IPS-18c (cell line): Measurements from ENCODE around the gene C10orf71.

Experiments used
- H3K4me3 ChIP-seq: 2 replicates; pipeline ENCODE4 v1.7.0; 2013; ENCODE audit warnings: low read depth, mild to moderate bottlenecking, low read length, moderate library complexity; ENCODE audit not compliant: insufficient read depth
- H3K9me3 ChIP-seq: one replicate; pipeline ENCODE4 v1.6.1; 2013; ENCODE audit warnings: mild to moderate bottlenecking, low read length, moderate library complexity; ENCODE audit not compliant: control insufficient read depth, insufficient read depth

C10orf71 gene

DNA sequence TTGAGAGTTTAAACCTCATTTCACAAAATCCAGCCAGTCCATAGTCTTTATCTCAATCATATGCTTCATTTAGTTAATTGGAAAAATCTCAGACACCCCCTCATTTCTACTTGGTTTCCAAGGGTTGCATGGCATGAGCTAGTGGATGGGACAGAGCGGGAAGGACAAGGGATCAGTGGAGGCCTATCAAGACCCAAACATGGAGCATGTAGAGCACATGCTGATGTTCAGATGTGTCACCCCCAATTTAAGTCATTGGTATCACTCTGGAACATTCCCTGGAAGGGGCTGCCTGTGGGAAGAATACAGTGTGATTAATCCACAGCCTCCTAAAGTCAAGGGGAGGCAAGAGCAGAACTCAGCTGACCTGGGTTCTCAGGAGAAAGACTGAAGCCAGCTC lies 2.3 kb downstream of the C10orf71 start:
- peaks cover 2% of the 10 kb centered on the region for H3K9me3 ChIP-seq
- no peak overlapping the region for H3K4me3 ChIP-seq

DNA sequence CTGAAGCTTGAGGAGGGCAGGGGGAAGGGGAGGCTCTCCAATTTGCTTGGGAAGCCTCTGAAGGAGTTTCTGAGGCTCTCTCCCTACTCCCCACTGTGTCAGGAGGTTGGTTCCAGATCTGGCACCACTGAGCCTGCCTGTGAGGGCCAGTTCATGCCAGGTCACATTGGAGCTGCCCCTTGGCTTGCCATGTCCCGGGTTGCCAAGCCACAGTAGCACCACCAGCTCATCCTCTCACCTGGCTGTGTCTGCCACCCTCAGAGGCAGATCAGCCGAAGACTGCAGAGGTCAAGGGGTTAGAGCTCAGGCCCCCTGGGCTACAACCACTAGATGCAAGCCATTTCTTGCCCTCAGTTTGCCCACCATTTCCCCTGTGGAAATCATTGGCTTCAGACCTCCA lies 3.1 kb downstream of the C10orf71 start:
- Histone ChIP-seq H3K4me3 (no peak overlapping the region), H3K9me3 (peaks cover under 1% of the 10 kb centered on the region)

DNA sequence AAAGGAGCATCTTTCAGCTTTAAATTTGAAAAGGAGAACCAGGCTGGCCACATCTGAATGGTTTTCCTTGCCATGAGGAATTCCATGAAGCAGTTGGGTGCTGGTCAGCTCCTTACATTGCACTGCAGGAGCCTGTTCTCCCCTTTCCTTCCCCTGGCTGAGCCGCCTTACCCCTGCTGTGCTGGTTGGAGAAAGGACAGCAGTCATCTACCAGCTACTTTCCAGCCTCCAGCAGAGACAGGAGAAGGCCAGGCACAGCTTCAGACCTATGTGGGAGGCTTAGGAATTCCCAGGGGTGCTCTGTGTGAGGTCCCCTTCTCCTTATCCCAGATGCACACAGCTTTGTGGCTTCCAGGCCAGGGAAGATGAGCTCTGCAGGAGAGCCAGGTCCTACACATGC lies 4.7 kb downstream of the C10orf71 start:
- Histone ChIP-seq H3K9me3 (no peaks in the 10 kb centered on the region), H3K4me3 (no peak overlapping the region)

DNA sequence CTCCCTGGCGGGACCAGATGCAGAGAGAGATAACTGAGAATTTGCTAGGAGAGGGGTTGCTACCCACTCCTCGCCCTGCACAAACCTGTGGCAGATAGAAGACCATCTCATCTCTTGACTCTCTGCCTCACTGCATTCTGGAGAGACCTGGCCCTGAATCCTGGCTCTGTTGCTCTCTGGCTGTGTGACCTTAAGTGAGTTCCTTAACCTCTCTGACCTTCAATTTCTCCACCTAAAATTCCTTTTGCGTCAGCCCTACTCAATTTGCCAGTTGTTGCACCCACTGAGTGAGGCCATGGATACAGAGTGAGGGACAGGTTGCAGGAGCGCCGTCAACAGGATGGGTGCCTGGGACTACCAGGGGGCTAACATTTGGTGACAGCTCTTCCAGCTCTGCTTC lies 5.2 kb downstream of the C10orf71 start:
- H3K9me3 ChIP-seq: no peaks in the 10 kb centered on the region
- no peak overlapping the region for H3K4me3 ChIP-seq

DNA sequence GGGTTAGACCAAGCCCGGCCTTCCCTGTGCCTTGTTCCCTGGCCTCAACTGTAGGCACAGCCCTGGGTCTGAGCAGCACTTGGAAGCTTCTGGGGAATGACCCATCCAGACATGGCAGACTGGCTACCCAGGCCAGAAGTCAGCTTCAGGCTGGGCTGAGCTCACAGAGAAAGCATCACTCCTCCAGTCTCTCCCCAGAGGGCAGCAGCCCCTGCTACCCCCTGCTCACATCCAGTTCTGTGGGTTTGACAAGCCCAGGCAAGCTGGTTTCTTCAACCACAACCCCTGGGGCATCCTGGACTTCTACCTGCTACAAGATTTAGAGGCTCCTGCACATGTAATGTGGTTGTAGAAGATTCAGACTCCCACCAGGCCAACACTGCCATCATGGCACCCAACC lies 9.0 kb downstream of the C10orf71 start:
- no peak overlapping the region for H3K4me3 ChIP-seq

DNA sequence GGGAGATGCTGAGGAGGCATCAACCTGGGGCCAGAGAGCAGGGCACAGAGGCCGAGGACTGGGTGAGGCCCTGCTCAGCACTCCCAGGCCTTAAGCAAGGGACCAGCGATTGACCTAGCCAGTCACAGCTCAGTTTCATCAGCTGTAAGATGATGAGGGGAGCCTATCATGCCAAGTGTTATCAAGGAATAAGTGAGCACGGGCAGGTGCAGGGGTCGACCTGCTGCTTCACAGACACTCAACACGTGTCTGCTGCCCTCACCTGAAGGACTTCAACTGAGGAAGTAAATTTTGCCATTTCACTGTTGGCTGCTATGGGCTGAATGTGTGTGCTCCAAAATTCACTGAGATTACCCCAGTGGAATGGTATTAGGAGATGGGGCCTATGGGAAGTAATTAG lies 9.9 kb downstream of the C10orf71 start:
- Histone ChIP-seq H3K4me3 (no peak overlapping the region), H3K9me3 (no peaks in the 10 kb centered on the region)

More for the DNA sequence above, 9.0 kb downstream of the C10orf71 start:
- H3K9me3 ChIP-seq: no peaks in the 10 kb centered on the region

DNA sequence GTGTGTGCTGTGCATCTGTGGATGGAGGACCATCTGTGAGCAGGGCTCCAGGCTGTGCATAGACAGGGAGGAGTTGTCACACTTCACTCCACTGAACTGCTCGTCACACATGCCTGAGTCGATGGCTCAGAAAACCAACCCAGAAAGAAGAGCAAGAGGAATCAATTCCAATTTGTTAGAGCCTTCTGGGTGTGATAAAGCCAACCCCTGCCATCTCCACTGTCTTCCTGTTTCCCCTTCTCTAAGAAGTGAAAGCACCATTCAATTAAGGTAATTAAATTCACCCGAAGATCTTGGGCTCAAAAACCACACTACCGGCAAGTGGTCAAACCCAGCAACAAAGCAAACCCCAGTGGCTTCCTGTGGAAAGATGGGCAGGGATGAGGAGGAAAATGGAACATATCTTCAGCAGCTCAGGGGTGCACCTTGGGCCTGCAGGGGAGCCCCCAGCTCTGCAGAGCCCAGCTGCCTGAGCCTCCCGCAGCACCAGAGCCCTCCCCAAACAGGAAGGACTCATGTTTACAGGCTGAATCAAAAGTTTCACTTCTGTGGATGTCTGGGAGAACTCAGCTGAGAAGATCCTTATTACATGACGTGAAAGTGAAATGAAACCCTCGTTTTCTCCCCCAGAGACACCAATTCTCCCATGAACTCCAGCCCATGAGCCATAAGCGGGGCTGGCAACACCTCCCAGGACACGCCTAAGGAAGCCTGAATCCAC lies 10.9 kb downstream of the C10orf71 start:
- H3K9me3 ChIP-seq: no peaks in the 10 kb centered on the region
- H3K4me3 ChIP-seq: no peak overlapping the region

DNA sequence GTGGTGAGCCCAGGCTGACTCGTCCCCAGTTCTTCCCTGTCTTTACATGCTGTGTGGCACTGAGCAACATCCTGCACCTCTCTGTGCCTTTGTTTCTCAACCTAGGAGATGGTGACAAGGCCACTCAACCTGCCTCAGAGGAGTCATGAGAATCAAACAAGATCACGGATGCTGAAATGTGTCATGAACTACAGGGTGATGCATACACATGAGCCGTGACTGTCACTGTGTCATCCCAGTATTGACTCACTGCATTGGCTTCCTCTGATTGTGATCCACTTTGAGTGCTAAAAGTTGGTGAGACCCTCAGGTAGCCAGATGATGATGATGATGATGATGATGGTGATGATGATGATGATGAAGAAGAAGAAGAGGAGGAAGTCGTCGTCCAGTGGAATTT lies 11.5 kb downstream of the C10orf71 start:
- Histone ChIP-seq H3K4me3 (no peak overlapping the region), H3K9me3 (no peaks in the 10 kb centered on the region)

DNA sequence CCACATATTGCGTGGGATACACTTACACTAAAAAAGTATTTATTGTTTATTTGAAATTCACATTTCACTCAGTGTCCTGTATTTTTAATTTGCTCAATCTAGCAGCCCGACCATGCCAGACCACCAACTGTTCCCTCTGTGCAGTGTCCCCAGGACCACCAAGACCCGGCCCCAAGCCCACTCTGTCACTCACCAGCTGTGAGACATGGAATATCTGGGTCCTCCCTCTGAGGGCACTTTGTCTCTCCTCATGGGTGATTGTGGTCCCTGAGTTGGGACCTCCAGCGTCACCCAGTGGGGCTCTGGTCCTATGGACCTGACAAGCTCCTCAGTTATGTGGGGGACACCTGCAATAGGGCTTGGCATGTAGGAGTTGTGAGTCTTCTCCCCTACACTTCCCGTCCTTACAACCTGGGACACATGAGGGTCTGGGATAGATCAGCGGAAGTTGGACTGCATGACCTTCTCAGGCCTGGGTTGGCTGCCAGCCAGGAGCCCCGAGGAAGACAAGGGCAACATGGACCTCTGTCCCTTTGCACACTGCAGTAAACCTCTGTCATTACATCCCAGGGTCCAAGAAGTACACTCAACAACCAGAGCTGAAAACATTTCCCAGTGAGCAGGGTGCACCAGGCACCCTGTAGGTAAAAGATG lies 12.1 kb downstream of the C10orf71 start:
- Histone ChIP-seq H3K9me3 (no peaks in the 10 kb centered on the region), H3K4me3 (no peak overlapping the region)

DNA sequence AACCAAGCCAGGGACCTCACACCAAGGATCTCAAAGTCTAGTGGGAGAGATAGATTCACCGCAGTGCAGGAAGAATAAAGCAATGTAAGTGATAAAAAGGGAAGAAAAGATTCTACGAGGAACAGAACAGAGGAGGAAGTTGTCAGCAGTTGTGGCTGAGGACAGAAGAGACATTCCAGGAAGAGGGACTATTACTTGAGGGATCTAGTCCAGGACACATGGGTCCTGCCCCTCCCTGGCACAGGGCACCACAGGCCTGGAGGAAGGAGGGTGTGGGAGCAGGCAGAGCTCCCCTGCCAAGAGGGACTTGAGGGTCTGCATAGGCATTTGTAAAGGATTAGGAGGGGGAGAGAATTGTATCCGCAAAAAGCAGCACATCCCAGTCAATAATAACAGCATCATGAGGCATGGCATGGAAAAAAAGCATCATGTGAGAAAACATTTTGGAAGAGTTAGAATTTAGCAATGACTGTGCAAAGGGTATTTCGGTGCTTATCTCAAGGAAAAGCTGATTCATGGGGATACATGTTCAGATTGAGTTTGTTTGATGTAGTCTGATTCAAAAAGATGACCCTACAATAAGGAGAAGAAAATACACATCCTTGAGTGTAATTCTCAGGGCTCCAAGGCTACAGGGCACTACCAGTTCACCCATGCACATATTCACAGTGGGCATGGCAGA lies 12.7 kb downstream of the C10orf71 start:
- H3K9me3 ChIP-seq: no peaks in the 10 kb centered on the region
- no peak overlapping the region for H3K4me3 ChIP-seq

DNA sequence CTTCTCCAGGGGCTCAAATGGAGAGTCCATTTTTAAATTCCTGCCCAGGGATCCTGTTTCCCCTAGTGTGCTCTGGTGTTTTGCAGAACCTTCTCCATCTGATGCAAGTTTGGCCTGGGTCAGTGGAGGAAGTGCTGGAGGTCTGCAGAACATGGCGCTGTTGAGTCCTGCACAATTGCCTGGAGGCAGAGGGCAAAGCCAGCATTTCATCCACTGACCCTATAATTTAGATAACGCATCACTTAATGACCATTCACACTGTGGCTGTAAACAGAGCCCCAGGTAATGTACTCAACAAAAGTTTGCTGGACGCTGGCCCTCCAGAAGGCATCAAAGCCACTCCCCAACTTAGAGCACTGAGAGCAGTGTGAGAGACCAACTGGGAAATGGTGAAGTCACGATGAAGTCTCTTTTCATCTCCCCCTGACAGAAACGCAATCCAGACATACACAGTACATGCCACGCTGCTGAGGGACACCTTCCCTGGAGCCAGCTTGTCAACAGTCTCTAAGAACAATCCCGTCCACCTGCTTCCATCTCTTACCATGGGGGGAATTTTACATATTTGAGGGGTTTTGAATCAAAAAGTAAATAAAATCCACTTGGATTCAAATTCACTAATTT lies 13.4 kb downstream of the C10orf71 start:
- H3K4me3 ChIP-seq: no peak overlapping the region
- H3K9me3 ChIP-seq: no peaks in the 10 kb centered on the region

DNA sequence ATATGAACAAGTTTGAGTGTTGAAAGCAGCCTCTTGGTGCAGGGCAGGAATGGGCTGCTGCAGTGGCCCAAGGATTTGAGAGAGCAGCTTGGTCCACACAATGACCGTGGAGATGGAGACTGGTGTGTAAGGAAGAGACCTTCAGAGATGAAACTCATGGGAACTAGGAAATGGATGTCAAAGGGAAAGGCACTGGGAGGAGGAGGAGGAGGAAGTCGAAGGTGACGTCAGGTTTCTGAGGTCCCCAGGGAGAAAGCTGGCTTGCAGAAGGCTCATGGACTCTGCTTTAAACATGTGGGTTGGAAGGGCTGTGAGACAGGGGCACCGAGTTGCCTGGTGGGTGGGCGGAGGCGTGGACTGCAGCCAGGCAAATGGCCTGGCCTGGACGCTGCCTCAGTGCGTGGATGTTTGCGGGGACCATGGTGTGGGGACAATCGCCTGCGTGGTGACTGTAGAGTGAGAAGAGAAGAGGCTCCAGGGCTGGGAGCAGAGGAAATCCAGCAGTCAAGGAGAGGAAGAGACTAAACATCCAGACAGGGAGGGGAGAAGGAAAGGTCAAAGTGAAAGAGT lies 14.6 kb downstream of the C10orf71 start:
- H3K4me3 ChIP-seq: no peak overlapping the region
- no peaks in the 10 kb centered on the region for H3K9me3 ChIP-seq

DNA sequence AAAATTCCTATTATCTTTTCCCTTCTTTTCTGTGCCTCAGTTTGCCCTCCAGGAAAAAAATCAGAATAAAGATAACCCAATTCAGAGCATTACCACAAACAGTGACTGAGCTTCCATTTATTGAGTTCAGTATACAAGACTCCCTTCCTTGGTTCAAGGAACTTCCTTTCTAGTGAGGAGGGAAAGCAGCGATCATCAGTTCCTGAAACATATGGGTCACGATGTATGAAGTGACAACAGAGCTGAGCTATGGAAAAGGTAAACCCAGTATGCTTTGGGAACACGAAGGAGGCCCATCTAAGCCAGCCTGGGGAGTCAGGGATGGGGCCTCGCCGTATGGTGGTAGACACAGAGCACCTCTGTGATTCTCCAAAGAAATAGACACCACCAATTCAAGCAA lies 15.8 kb downstream of the C10orf71 start:
- H3K4me3 ChIP-seq: no peak overlapping the region
- no peaks in the 10 kb centered on the region for H3K9me3 ChIP-seq

DNA sequence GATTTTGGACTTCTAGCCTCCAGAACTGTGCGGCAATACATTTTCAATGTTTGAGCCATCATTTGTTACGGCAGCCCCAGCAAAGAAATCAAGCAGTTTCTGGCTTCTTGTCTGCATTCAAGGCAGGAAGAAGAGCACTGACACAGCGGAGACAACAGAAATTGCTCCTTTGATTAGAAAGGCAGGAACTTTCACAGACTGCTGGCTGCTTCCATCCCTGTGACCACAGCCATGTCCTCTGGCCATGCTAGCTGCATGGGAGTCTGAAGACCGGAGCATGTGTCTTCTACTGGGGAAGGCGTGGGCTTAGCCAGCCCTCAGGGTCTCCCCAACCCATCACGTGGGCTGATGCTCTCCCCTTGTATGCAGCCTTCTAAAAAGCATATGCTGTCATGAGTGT lies 19.1 kb downstream of the C10orf71 start:
- H3K9me3 ChIP-seq: no peaks in the 10 kb centered on the region
- no peak overlapping the region for H3K4me3 ChIP-seq

DNA sequence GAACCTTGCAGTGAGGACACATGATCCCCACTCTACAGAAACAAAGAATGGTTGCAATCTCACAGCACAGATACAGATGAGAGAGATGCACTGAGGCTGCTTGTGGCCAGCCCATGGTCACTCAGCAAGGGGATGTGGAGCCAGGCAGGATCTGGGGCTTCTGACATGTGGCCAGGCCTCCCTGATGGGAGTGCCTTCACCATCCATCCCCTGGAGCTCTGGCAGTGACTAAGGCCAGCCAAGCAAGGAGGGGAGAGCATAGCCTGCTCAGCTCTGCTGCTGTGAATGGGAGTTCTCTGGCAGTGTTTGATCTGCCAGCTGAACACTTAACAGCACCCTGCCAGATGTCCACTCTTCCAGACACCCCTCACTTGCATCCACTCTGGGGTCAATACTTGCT lies 19.8 kb downstream of the C10orf71 start:
- Histone ChIP-seq H3K4me3 (no peak overlapping the region), H3K9me3 (no peaks in the 10 kb centered on the region)

DNA sequence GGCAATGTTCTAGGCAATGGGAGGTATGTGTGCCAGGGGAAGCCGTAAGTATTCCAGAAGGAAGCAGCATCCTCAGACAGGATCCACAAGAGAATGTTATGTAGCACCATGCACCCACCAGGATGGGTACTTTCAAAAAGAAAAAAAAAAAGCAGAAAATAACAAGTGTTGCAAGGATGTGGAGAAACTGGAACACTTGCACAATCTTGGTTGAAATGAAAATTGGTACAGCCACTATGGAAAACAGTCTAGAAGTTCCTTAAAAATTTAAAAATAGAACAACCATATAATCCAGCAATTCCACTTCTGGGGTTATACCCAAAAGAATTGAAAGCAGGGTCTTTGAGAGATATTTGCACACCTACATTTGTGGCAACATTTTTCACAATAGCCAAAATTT lies 20.2 kb downstream of the C10orf71 start:
- Histone ChIP-seq H3K4me3 (no peak overlapping the region), H3K9me3 (no peaks in the 10 kb centered on the region)

DNA sequence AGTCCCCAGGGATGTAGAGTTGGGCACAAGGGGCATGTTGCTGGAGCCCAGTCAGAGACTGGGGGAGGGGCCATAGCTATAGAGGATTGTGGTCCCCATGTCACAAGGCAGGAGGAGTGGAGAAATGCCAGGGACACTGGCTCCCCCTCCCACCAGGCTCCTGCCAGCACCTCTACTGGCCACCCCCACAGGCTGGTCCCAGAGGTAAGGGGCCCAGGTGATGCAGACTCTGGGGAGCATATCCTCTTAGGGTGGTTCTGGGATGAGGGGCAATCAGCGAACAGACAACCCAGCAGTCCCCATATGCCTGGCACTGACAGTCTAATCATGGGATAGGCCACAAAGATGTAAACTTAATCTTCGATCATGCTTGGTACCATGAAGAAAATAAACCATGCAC lies 21.2 kb downstream of the C10orf71 start:
- Histone ChIP-seq H3K9me3 (no peaks in the 10 kb centered on the region), H3K4me3 (no peak overlapping the region)

DNA sequence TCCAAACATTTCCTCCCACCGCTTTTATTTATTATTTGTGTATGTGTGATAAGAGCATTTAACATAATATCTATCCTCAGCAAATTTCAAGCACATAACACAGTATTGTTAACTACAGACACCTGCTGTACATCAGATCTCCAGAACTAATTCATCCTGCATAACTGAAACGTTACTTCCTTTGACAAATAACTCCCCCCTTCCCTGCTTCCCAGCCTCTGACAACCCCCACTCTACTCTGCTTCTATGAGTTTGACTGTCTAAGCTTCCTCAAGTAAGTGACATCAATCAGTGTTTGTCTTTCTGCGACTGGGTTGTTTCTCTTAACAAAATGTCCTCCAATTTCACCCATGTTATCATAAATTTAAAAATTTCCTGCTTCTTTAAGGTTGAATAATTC lies 22.1 kb downstream of the C10orf71 start:
- H3K9me3 ChIP-seq: no peaks in the 10 kb centered on the region
- H3K4me3 ChIP-seq: no peak overlapping the region
